IMR-90 (cell line): ENCODE results near the gene PLA2G4C. TPM values are rescaled to one million over a fixed set of nuclear protein-coding genes. Genes with fewer than 3 reads are reported as not detected.

Experiments used
- ATAC-seq: fragments of 200-7000 bp; cut with Tn5 transposase; 2 replicates; pipeline ENCODE4 v1.9.1; 2020; ENCODE audit warnings: low read depth, mild to moderate bottlenecking, moderate library complexity
- BruUV-seq: library from RNA; stranded (reverse); fragments of 400-500 nt; replicated peaks from 2 replicates; lab custom pipeline; 2021; lab: Mats Ljungman, UMichigan
- CTCF ChIA-PET: fragments of 300-600 bp; formaldehyde crosslinking; extraction: SDS; loops from one replicate; lab custom pipeline; 2021; ENCODE audit warnings: antibody characterized with exemption; lab: Yijun Ruan, JAX
- POLR2A ChIA-PET: fragments of 300-600 bp; sonication (Branson Sonifier 250); formaldehyde crosslinking; loops from one replicate; lab custom pipeline; 2022; ENCODE audit warnings: antibody characterized with exemption; ENCODE audit not compliant: unreplicated experiment; lab: Charles Lee
- DNase-seq: peaks from one replicate; pipeline ENCODE4 v3.0.0; 2013
- H2AFZ ChIP-seq: replicated peaks from 2 replicates; pipeline ENCODE3; 2013; ENCODE audit warnings: low read length, mild to moderate bottlenecking; ENCODE audit not compliant: poor library complexity
- H2AK5ac ChIP-seq: 2 replicates; pipeline ENCODE4 v1.6.1; 2013; ENCODE audit warnings: low read depth, low read length, inconsistent platforms
- H2AK9ac ChIP-seq: replicated peaks from 2 replicates; pipeline ENCODE3; 2013; ENCODE audit warnings: mild to moderate bottlenecking, low read depth, low read length, moderate library complexity; ENCODE audit not compliant: poor library complexity
- H2BK120ac ChIP-seq: 2 replicates; pipeline ENCODE4 v1.6.1; 2013; ENCODE audit warnings: low read depth, low read length, inconsistent platforms
- H2BK15ac ChIP-seq: 3 replicates; pipeline ENCODE4 v1.6.1; 2013; ENCODE audit warnings: low read depth, low read length, inconsistent platforms
- H2BK20ac ChIP-seq: 2 replicates; pipeline ENCODE4 v1.6.1; 2013; ENCODE audit warnings: low read depth, mild to moderate bottlenecking, inconsistent platforms, low read length, moderate library complexity
- H2BK5ac ChIP-seq: 2 replicates; pipeline ENCODE4 v1.6.1; 2013; ENCODE audit warnings: mild to moderate bottlenecking, low read depth, low read length, inconsistent platforms; ENCODE audit not compliant: poor library complexity, severe bottlenecking
- H3K14ac ChIP-seq: replicated peaks from 2 replicates; pipeline ENCODE4 v1.6.1; 2013; ENCODE audit warnings: low read depth, low read length, inconsistent platforms
- H3K18ac ChIP-seq: 2 replicates; pipeline ENCODE4 v1.6.1; 2013; ENCODE audit warnings: low read depth, low read length, control low read depth
- H3K23ac ChIP-seq: 2 replicates; pipeline ENCODE4 v1.6.1; 2013; ENCODE audit warnings: low read depth, low read length, inconsistent platforms
- H3K27ac ChIP-seq: 2 replicates; pipeline ENCODE4 v1.5.1; 2013; ENCODE audit warnings: mild to moderate bottlenecking, control low read depth, low read length; ENCODE audit not compliant: insufficient read depth
- H3K27me3 ChIP-seq: 2 replicates; pipeline ENCODE4 v1.6.1; 2013; ENCODE audit warnings: low read length; ENCODE audit not compliant: control insufficient read depth, insufficient read depth
- H3K36me3 ChIP-seq: 2 replicates; pipeline ENCODE4 v1.6.1; 2013; ENCODE audit warnings: low read length, mixed read lengths; ENCODE audit not compliant: control insufficient read depth, insufficient read depth
- H3K4ac ChIP-seq: 2 replicates; pipeline ENCODE4 v1.6.1; 2013; ENCODE audit warnings: low read depth, low read length, inconsistent platforms
- H3K4me1 ChIP-seq: 2 replicates; pipeline ENCODE4 v1.6.1; 2013; ENCODE audit warnings: low read length, mixed read lengths; ENCODE audit not compliant: control insufficient read depth, insufficient read depth
- H3K4me2 ChIP-seq: 2 replicates; pipeline ENCODE4 v1.6.1; 2013; ENCODE audit warnings: low read depth, mild to moderate bottlenecking, control low read depth, low read length, moderate library complexity
- H3K4me3 ChIP-seq: 2 replicates; pipeline ENCODE4 v1.5.1; 2013; ENCODE audit warnings: low read depth, mild to moderate bottlenecking, control low read depth, low read length, moderate library complexity; ENCODE audit not compliant: insufficient read depth
- H3K56ac ChIP-seq: 2 replicates; pipeline ENCODE4 v1.6.1; 2013; ENCODE audit warnings: low read length, inconsistent platforms; ENCODE audit not compliant: insufficient read depth; ENCODE audit errors: extremely low read depth
- H3K79me1 ChIP-seq, 2 experiments: 2 replicates each; pipeline ENCODE4 v1.6.1; 2013; ENCODE audit warnings: low read length in 2 of 2, inconsistent platforms in 1 of 2, low read depth in 1 of 2
- H3K9ac ChIP-seq: 2 replicates; pipeline ENCODE4 v1.6.1; 2013; ENCODE audit warnings: low read depth, low read length, control low read depth
- H3K9me1 ChIP-seq: 2 replicates; pipeline ENCODE4 v1.6.1; 2013; ENCODE audit warnings: low read length, inconsistent platforms; ENCODE audit not compliant: insufficient read depth
- H3K9me3 ChIP-seq: 2 replicates; pipeline ENCODE4 v1.6.1; 2013; ENCODE audit warnings: low read length; ENCODE audit not compliant: control insufficient read depth, insufficient read depth
- H4K20me1 ChIP-seq: 2 replicates; pipeline ENCODE4 v1.6.1; 2013; ENCODE audit warnings: low read length, inconsistent platforms; ENCODE audit not compliant: insufficient read depth
- H4K5ac ChIP-seq: 2 replicates; pipeline ENCODE4 v1.6.1; 2013; ENCODE audit warnings: mild to moderate bottlenecking, low read depth, low read length, control low read depth
- H4K8ac ChIP-seq, 2 experiments: 2 replicates each; pipeline ENCODE4 v1.6.1; 2013; ENCODE audit warnings: low read depth in 2 of 2, low read length in 2 of 2, control low read depth in 1 of 2, inconsistent platforms in 1 of 2
- H4K91ac ChIP-seq: 2 replicates; pipeline ENCODE4 v1.6.1; 2013; ENCODE audit warnings: low read depth, low read length, inconsistent platforms; ENCODE audit not compliant: insufficient read depth
- BHLHE40 ChIP-seq: fragments of 150-350 bp; IDR thresholded peaks from 2 replicates; pipeline ENCODE4 v1.6.1; 2016; ENCODE audit warnings: mild to moderate bottlenecking, low read depth, low read length
- CHD1 ChIP-seq: IDR thresholded peaks from 2 replicates; pipeline ENCODE4 v1.6.1; 2012; ENCODE audit warnings: low read depth, low read length, improper control_type of control experiment
- FOS ChIP-seq: fragments of 150-350 bp; IDR thresholded peaks from 2 replicates; pipeline ENCODE4 v1.6.1; 2016; ENCODE audit warnings: low read depth, low read length
- NFE2L2 ChIP-seq: fragments of 150-350 bp; IDR thresholded peaks from 2 replicates; pipeline ENCODE4 v1.6.1; 2016; ENCODE audit warnings: low read depth, mild to moderate bottlenecking, low read length
- WGBS, 2 experiments: methylation state at CpG; one replicate each; pipeline versions ENCODE4 v1.1.5 to v1.1.7; 2013; ENCODE audit warnings: missing lambda C conversion rate in 2 of 2; ENCODE audit not compliant: insufficient read length in 1 of 2; ENCODE audit errors: extremely low coverage in 2 of 2; 5-methylcytosine and 5-hydroxymethylcytosine counted together
- dilution Hi-C: fragments of 300-500 bp; cut with HindIII; formaldehyde crosslinking; loops from one replicate; pipeline ENCODE4 v1.14.3; 2018; ENCODE audit warnings: low sequenced_read_pairs; ENCODE audit not compliant: unreplicated experiment
- in situ Hi-C: fragments of 300-500 bp; cut with MboI; formaldehyde crosslinking; loops from 3 replicates; pipeline ENCODE4 v1.14.3; 2019; ENCODE audit warnings: low sequenced_read_pairs, inconsistent platforms, mixed read lengths
- intact Hi-C: fragments of 100-400 bp; cut with micrococcal nuclease; formaldehyde crosslinking; loops from 2 replicates; pipeline ENCODE4 v1.10.0; 2022
- polyA plus RNA-seq, 3 experiments: library from polyadenylated mRNA; depleted of rRNA; stranded (reverse); fragments of >200 nt; gene quantifications; 2 replicates each; pipeline ENCODE4 v1.2.3, GENCODE V29; 2012; ENCODE audit warnings: low replicate concordance in 1 of 3
- total RNA-seq: library from RNA; depleted of rRNA; stranded (reverse); fragments of >200 nt; gene quantifications from 2 replicates; pipeline ENCODE4 v1.2.3, GENCODE V29; 2012

The PLA2G4C gene
- total and polyA plus RNA-seq, 2 of the 4 experiments (the other 2 are of a cell fraction) = 4.3 to 5.7 TPM

- Histone ChIP-seq H3K18ac (no peak overlapping the region), H3K9me3 (no peaks in the 10 kb centered on the region), H2AFZ (no peak overlapping the region), H3K27ac (no peak overlapping the region), H2BK5ac (no peak overlapping the region), H3K9ac (no peak overlapping the region), H2BK20ac (no peak overlapping the region), H3K4me2 (no peak overlapping the region), H4K8ac (no peak overlapping the region), H3K27me3 (no peaks in the 10 kb centered on the region; the same call in 1 of the 2 replicates), H4K91ac (no peak overlapping the region), H4K20me1 (no peaks in the 10 kb centered on the region), H3K4me3 (no peak overlapping the region), H3K14ac (no peak overlapping the region), H3K36me3 (no peaks in the 10 kb centered on the region), H3K23ac (no peak overlapping the region), H3K4ac (no peak overlapping the region), H3K79me1 (no peaks in the 10 kb centered on the region), H4K5ac (no peak overlapping the region), H3K56ac (no peak overlapping the region), H2AK5ac (no peak overlapping the region), H3K9me1 (no peaks in the 10 kb centered on the region), H2BK15ac (no peak overlapping the region), H2AK9ac (no peak overlapping the region), H3K4me1 (no peaks in the 10 kb centered on the region), H2BK120ac (no peak overlapping the region)
- no peak for TF ChIP-seq BHLHE40
- TF ChIP-seq CHD1 = no peak
- no peak for TF ChIP-seq NFE2L2
- TF ChIP-seq FOS = no peak
- CTCF ChIA-PET = no interaction called here
- no TSS peak for BruUV-seq
- dilution Hi-C loops = no loop called here
- no peak for ATAC-seq
- WGBS, 2 experiments = no CpG with 5 or more reads among the region's 3 CpGs
- in situ Hi-C loops = no loop called here
- POLR2A ChIA-PET = no interaction called here
- DNase-seq = no peak
- intact Hi-C loops = no loop called here
These were observed 87.1 kb downstream of the PLA2G4C start for GRCh38 chr19:48023518-48023917.
